Prostate gland (tissue), 2 donors: Measurements from ENCODE around the gene CPLX1.

Source experiments
- CTCF ChIP-seq, 4 experiments: fragments of 200-600 bp in 2 of 4; fragments of 450-650 bp in 2 of 4; sonication (generic) in 2 of 4; IDR thresholded peaks; 1 replicate in 3 of 4; 2 replicates in 1 of 4; pipeline ENCODE4 v1.5.1; 2016 to 2019; ENCODE audit warnings: antibody characterized with exemption in 4 of 4, mild to moderate bottlenecking in 2 of 4, moderate library complexity in 2 of 4
- POLR2A ChIP-seq: fragments of 450-650 bp; IDR thresholded peaks from one replicate; pipeline ENCODE4 v1.6.1; 2016; ENCODE audit warnings: antibody characterized with exemption, mild to moderate bottlenecking
- POLR2AphosphoS5 ChIP-seq: sonication (generic); formaldehyde crosslinking; IDR thresholded peaks from one replicate; pipeline ENCODE4 v1.6.1; 2017; ENCODE audit warnings: antibody characterized with exemption

- TF ChIP-seq CTCF (IDR thresholded peaks at IDR 0.05) (no peak), POLR2A (no peak), POLR2AphosphoS5 (no peak)
Observed at GRCh38 chr4:865121-865465, 39.2 kb upstream of the CPLX1 start.
